SHP77 (cell line): ENCODE data around the gene UNC13A.

Experiments used
- DNase-seq, 2 experiments: peaks; one replicate each; lab custom pipeline; 2025; lab: John Stamatoyannopoulos, UW

UNC13A gene

DNA sequence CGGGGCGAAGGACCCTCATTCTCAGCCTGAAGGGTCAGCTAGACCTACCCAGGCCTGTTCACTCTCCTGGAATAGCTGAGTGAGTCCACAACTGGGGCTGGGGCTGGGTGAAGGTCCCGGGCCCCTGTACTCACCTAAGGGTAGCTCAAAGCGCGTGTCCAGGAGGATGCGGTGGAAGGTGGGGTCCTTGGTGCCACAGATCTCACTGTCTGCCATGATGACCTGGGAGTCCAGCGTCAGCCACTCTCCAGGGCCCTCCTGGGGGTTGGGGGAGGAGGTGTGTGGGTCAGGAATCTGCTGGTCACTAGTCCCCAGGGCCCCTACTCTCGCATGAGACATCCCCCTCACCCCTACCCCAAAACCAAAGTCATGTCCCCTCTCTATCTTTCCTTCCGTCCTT lies 18.7 kb downstream of the UNC13A start:
- no peak for DNase-seq

DNA sequence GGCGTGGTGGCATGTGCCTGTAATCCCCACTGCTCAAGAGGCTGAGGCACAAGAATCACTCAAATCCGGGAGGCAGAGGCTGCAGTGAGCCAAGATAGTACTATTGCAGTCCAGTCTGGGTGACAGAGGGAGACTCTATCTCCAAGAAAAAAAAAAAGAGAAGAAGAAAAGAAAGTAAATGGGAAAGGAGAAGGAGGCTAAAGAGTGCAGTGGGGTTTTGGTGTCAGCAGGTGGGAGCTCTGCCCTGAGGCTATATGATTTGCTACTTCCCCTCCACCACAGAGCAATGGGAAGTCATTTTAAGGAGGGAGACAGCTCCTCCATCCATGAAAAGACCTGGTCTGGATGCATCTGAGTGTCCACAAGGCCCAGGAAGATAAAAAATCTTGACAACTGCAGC lies 23.1 kb downstream of the UNC13A start:
- DNase-seq, result no peak

- DNase-seq, result no peak
These were observed 28.2 kb downstream of the UNC13A start for GRCh38 chr19:17659996-17660395.

DNA sequence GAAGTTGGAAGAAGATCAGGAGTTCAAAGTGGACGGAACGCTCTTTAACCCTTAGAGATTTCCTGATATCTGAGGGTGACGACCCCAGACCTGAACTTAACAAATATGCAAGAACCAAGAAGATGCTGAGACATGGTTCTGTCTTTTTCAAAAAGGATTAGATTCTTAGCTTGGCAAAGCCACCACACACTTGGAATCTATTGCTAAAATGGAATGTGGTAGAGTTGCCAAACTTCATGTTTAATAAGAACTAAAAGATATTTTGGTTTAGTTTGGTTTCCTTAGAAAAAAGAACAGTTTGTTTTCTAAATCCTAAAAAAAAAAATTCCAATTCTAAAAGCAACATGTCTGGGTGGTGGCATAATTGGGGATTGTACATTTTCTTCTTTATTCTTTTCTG lies 29.5 kb downstream of the UNC13A start:
- no peak for DNase-seq

DNA sequence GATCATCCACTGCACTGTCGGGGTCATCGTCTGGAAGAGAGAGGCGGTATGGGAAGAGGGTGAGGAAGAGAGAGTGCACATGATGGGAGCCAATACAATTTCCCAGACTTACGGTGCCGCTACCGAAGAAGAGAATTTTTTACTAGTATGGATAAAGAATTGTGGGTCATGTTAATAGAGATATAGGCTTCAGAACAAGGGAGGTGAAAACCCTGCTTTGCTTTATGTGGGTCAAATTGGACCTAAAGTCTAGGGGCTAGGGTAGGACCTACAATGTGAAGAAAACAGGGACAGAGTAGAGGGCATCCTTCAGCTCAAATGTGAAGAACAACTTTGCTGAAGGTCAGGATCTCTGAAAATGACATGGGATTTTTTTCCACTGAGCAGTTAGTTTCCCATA lies 29.9 kb downstream of the UNC13A start:
- DNase-seq, result no peak

DNA sequence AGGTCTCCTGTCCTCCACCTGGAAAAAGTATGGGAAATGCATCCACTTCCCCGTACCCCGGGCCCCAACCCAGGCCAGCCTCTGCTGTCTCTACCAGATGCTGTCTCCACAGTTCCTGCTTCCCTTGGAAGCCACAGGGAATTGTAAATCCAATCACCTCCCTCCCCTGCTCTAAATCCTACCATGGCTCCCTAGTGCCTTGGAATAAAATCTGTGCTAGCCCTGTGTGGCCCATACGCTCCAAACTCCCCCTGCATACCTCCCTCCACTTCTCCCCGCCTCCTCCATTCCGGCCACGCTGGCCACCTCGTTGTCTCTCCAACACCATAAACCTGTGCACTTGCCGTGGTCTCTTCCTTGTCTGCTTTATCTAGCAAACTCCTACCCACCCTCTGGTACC lies 31.2 kb downstream of the UNC13A start:
- no peak for DNase-seq

DNA sequence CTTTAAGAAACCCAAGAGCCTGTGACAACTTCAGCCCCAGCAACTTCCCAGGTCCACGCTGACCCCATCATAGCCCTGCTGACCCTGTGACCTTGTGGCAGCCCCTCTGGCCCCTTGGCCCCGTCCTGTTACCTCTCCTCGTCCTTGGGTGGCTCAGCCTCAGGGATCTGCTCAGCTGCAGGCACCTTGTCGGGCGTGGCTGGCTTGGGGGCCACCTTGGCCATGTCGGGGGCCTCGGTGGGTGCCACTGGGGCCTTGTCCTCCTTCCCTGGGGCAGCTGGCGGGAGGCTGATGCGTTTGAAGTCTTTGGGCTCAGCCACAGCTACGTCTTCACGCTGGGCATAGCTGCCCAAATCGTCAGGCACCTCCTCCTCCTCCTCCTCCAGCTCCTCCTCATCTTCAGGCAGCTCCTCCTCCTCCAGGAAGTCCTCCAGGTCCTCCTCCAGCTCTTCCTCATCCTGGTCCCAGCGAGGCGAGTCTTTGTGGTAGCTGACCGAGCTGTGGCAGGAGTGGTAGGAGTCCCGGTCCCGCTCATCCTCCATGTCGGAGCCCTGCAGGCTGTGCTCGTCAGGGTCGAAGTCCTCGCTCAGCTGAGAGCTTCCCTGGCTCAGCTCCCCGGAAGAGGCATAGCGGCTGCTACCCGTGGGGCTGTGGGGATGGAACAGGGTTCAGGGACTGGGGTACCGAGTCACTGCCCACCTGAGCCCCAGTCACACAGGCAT lies 32.2 kb downstream of the UNC13A start:
- no peak for DNase-seq

DNA sequence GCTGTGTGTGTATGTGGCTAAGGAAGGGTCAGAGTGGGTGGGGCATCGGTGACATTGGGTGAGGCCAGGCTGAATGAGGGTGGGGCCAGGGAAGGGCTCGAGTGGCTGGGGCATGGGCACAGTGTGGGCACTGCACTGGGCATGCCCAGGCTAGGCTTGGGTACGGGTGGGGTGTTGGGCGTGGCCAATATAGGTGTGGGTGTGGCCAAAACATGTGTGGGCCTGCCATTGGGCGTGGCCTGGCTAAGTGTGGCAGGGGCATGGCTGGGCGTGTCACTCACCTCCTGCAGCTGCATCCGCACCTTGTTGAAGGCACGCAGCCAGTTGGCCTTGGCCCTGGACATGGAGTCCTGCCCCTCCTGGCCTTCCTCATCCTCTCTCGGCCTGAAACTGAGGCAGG lies 33.2 kb downstream of the UNC13A start:
- peak in 1 of 2 experiments; percentile 15 for DNase-seq

DNA sequence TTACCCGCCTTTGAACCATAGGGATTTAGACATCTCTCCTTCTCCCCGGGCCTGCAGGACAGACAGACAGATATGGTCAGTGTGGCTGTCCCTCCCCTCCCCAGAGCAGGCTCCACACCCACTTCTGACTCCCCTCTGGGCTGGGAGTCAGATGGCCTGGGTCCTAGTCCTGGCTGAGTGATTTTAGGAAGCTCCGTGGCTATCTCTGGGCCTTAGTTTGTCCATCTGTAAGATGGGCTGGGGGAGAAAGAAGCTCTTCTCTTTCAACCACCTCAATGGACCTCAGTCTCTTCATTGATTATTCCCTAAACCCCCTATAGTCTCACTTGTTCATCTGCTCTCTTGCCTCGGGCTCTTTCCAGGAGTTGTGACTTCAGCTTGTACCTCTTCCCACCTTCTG lies 35.5 kb downstream of the UNC13A start:
- DNase-seq, result no peak

DNA sequence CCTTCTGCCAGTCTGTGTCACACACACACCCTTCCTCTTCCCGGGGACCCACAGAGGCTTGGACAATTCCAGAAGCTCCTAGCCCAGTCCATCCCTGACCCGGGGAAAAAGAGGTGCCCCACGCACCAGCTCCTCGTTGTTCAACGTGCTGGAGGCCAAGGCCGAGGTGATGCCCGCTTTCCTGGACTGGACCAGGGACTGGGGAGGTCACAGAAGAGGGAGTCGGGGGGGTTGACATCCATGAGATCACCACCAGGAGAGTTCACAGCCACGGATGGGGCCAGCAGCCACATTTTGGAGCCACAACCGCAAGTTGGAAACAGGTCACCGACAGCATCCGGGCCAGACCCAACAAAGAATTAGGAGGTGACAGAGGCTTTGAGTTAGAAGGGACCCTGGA lies 39.4 kb downstream of the UNC13A start:
- no peak for DNase-seq

GRCh38 chr19:17648097-17648660 lies 40.0 kb downstream of the UNC13A start:
- DNase-seq, result no peak

DNA sequence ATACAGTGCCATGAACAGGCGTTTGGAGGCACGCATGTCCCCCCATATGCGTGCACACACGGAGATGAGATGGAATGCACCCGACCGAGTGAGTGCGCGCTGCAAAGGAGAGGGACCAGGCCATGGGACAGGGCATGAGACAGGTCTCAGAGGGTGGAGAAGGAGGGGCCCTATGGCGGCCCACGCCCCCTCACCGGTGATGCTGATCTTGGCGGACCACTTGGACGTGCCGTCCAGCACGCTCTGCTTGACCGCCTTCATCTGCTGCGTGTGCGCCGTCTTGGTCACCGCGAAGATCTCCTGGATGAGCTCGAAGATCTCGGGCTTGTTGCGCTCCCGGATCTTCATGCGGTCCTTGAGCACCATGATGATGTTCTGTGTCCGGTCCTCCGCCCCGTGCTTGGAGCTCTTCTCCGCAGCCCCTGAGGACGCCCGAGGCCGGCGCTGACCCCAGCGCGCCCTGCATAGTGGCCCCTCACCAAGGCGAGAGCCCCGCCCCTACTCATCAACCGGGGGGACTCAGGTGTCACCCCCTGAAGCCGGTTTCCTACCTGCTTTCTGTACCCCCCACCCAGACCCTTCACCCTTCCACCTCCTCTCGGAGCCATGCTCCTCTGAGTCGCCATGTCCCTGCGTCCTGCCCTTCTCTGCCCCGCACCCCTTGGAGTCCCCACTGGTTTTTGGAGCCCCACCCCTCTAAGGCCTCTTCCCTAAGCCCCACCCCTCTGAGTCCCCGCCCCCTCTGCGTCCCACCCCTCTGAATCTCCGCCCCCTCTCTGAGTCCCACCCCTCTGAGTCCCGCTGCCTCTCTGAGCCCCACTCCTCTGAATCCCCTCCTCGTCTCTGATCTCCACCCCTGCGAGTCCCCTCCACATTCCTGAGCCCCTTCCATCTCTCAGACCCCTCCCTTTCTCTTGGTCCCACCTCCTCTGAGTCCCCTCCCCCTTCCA lies 40.8 kb downstream of the UNC13A start:
- no peak for DNase-seq

GRCh38 chr19:17646441-17646840 lies 41.7 kb downstream of the UNC13A start:
- DNase-seq, result no peak

DNA sequence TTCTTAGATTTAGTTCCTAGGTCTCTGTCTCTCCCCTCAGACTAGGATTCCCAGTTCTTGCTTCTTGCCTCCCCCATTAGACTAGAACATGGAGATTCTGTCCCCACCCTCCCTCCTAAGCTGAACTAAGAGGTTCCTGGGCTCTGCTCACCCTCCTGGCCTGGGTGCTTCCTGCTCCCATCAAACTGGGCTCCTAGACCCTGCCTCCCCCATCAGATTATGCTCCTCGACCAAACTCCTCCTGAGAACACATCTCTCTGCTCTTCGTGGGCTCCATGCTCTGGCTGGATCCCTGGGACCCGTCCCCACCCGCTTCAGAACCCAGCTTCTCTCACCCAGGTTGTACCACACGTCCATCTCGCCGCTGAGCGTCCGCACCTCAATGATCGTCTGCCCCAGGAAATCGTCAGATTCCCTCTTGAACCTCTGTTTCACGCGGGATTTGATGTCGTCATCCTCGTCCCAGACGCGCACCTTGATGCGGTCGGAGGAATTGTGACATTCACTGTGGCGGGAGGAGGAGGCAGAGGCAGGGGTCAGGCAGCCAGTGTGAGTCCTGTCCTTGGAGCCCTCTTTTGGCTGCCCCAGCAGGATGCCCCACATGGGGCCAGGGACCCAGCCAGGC lies 42.7 kb downstream of the UNC13A start:
- DNase-seq, result no peak

GRCh38 chr19:17642656-17643055 lies 45.5 kb downstream of the UNC13A start:
- DNase-seq, result no peak

GRCh38 chr19:17641846-17642245 lies 46.3 kb downstream of the UNC13A start:
- no peak for DNase-seq

GRCh38 chr19:17641181-17641580 lies 47.0 kb downstream of the UNC13A start:
- no peak for DNase-seq

DNA sequence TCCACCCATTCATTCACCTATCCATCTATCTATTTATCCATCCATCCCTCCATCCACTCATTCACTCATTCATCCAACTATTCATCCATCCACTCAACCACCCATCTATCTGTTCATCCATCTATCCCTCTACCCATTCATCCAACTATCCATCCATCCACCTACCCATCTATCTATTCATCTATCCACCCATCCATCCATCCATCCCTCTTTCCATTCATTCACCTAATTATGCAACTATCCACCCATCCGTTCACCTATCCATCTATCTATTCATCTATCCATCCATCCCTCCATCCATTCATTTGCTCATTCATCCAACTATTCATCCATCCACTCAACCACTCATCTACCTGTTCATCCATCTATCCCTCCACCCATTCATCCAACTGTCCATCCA lies 54.5 kb downstream of the UNC13A start:
- DNase-seq, result no peak

- no peak for DNase-seq
These were observed 55.6 kb downstream of the UNC13A start for GRCh38 chr19:17632577-17632976.

DNA sequence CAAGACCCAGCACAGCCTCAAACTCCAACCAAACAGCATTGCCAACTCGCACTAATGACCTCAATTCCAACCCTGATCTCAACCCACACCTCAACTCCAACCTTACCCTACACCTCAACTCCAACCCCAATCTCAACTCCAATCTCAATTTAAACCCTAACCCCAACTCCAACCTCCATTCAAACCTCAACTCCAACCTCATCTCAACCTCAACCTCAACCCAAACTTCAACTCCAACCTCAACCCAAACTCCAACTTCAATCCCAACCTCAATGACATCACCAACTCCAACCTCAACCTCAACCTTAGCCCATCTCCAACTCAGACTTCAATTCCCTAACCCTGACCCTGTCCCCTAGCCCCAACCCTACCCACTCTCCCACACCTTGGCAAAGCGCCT lies 58.4 kb downstream of the UNC13A start:
- no peak for DNase-seq

- DNase-seq, result no peak
These were observed 60.2 kb downstream of the UNC13A start for GRCh38 chr19:17627921-17628320.

- DNase-seq, result no peak
These were observed 61.0 kb downstream of the UNC13A start for GRCh38 chr19:17627161-17627560.
